Adrenal gland (tissue), 5 donors: Measurements from ENCODE around the gene MGARP.

ENCODE experiments used
- POLR2A ChIP-seq, 2 donors: fragments of 450-650 bp; IDR thresholded peaks; one replicate each; pipeline ENCODE4 v1.6.1; 2017; ENCODE audit warnings: antibody characterized with exemption in 2 of 2, mild to moderate bottlenecking in 2 of 2, moderate library complexity in 1 of 2
- TF ChIP-seq, protein P1 (sequence below), 6 experiments: fragments of 450-650 bp in 4 of 6; fragments of 200-600 bp in 2 of 6; sonication (generic) in 1 of 6; IDR thresholded peaks; 1 replicate in 5 of 6; 2 replicates in 1 of 6; pipeline versions ENCODE4 v1.5.1 to v1.8.0; 2016 to 2021; ENCODE audit warnings: antibody characterized with exemption in 6 of 6, mild to moderate bottlenecking in 2 of 6, moderate library complexity in 1 of 6
- donor health status: DM: no; HTN: no; CAD: no.

DNA sequence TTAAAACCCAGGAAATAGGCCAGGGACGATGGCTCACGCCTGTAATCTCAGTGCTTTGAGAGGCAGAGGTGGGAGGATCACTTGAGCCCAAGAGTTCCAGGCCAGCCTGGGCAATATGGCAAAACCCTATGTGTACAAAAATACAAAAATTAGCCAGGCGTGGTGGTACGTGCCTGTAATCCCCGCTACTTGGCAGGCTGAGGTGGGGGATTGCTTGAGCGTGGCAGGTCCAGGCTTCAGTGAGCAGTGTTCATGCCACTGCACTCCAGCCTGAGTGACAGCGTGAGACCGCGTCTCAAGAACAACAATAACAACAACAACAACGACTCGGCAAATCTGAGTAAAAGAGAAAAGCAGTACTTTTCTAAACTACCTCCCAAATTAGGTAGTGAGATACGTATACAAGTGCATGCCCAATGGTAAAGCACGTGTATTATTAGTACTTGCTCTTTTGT, 35.2 kb upstream of the MGARP start:
- TF ChIP-seq, protein P1, sequence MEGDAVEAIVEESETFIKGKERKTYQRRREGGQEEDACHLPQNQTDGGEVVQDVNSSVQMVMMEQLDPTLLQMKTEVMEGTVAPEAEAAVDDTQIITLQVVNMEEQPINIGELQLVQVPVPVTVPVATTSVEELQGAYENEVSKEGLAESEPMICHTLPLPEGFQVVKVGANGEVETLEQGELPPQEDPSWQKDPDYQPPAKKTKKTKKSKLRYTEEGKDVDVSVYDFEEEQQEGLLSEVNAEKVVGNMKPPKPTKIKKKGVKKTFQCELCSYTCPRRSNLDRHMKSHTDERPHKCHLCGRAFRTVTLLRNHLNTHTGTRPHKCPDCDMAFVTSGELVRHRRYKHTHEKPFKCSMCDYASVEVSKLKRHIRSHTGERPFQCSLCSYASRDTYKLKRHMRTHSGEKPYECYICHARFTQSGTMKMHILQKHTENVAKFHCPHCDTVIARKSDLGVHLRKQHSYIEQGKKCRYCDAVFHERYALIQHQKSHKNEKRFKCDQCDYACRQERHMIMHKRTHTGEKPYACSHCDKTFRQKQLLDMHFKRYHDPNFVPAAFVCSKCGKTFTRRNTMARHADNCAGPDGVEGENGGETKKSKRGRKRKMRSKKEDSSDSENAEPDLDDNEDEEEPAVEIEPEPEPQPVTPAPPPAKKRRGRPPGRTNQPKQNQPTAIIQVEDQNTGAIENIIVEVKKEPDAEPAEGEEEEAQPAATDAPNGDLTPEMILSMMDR (IDR thresholded peaks at IDR 0.05) = no peak
- no peak for TF ChIP-seq POLR2A (IDR thresholded peaks at IDR 0.05)
